IMR-90 (cell line): ENCODE measurements around the gene GRHL3. TPM values are rescaled to one million over a fixed set of nuclear protein-coding genes. Genes with fewer than 3 reads are reported as not detected.
A peak's percentile ranks its signal among the peaks of the same experiment; 100 is the strongest.

ENCODE experiments used
- ATAC-seq: fragments of 200-7000 bp; cut with Tn5 transposase; 2 replicates; pipeline ENCODE4 v1.9.1; 2020; ENCODE audit warnings: low read depth, mild to moderate bottlenecking, moderate library complexity
- BruUV-seq: library from RNA; stranded (reverse); fragments of 400-500 nt; replicated peaks from 2 replicates; lab custom pipeline; 2021; lab: Mats Ljungman, UMichigan
- CTCF ChIA-PET: fragments of 300-600 bp; formaldehyde crosslinking; extraction: SDS; loops from one replicate; lab custom pipeline; 2021; ENCODE audit warnings: antibody characterized with exemption; lab: Yijun Ruan, JAX
- POLR2A ChIA-PET: fragments of 300-600 bp; sonication (Branson Sonifier 250); formaldehyde crosslinking; loops from one replicate; lab custom pipeline; 2022; ENCODE audit warnings: antibody characterized with exemption; ENCODE audit not compliant: unreplicated experiment; lab: Charles Lee
- DNase-seq: peaks from one replicate; pipeline ENCODE4 v3.0.0; 2013
- H2AFZ ChIP-seq: replicated peaks from 2 replicates; pipeline ENCODE3; 2013; ENCODE audit warnings: low read length, mild to moderate bottlenecking; ENCODE audit not compliant: poor library complexity
- H2AK5ac ChIP-seq: 2 replicates; pipeline ENCODE4 v1.6.1; 2013; ENCODE audit warnings: low read depth, low read length, inconsistent platforms
- H2AK9ac ChIP-seq: replicated peaks from 2 replicates; pipeline ENCODE3; 2013; ENCODE audit warnings: mild to moderate bottlenecking, low read depth, low read length, moderate library complexity; ENCODE audit not compliant: poor library complexity
- H2BK120ac ChIP-seq: 2 replicates; pipeline ENCODE4 v1.6.1; 2013; ENCODE audit warnings: low read depth, low read length, inconsistent platforms
- H2BK15ac ChIP-seq: 3 replicates; pipeline ENCODE4 v1.6.1; 2013; ENCODE audit warnings: low read depth, low read length, inconsistent platforms
- H2BK20ac ChIP-seq: 2 replicates; pipeline ENCODE4 v1.6.1; 2013; ENCODE audit warnings: low read depth, mild to moderate bottlenecking, inconsistent platforms, low read length, moderate library complexity
- H2BK5ac ChIP-seq: 2 replicates; pipeline ENCODE4 v1.6.1; 2013; ENCODE audit warnings: mild to moderate bottlenecking, low read depth, low read length, inconsistent platforms; ENCODE audit not compliant: poor library complexity, severe bottlenecking
- H3K14ac ChIP-seq: replicated peaks from 2 replicates; pipeline ENCODE4 v1.6.1; 2013; ENCODE audit warnings: low read depth, low read length, inconsistent platforms
- H3K18ac ChIP-seq: 2 replicates; pipeline ENCODE4 v1.6.1; 2013; ENCODE audit warnings: low read depth, low read length, control low read depth
- H3K23ac ChIP-seq: 2 replicates; pipeline ENCODE4 v1.6.1; 2013; ENCODE audit warnings: low read depth, low read length, inconsistent platforms
- H3K27ac ChIP-seq: 2 replicates; pipeline ENCODE4 v1.5.1; 2013; ENCODE audit warnings: mild to moderate bottlenecking, control low read depth, low read length; ENCODE audit not compliant: insufficient read depth
- H3K27me3 ChIP-seq: 2 replicates; pipeline ENCODE4 v1.6.1; 2013; ENCODE audit warnings: low read length; ENCODE audit not compliant: control insufficient read depth, insufficient read depth
- H3K36me3 ChIP-seq: 2 replicates; pipeline ENCODE4 v1.6.1; 2013; ENCODE audit warnings: low read length, mixed read lengths; ENCODE audit not compliant: control insufficient read depth, insufficient read depth
- H3K4ac ChIP-seq: 2 replicates; pipeline ENCODE4 v1.6.1; 2013; ENCODE audit warnings: low read depth, low read length, inconsistent platforms
- H3K4me1 ChIP-seq: 2 replicates; pipeline ENCODE4 v1.6.1; 2013; ENCODE audit warnings: low read length, mixed read lengths; ENCODE audit not compliant: control insufficient read depth, insufficient read depth
- H3K4me2 ChIP-seq: 2 replicates; pipeline ENCODE4 v1.6.1; 2013; ENCODE audit warnings: low read depth, mild to moderate bottlenecking, control low read depth, low read length, moderate library complexity
- H3K4me3 ChIP-seq: 2 replicates; pipeline ENCODE4 v1.5.1; 2013; ENCODE audit warnings: low read depth, mild to moderate bottlenecking, control low read depth, low read length, moderate library complexity; ENCODE audit not compliant: insufficient read depth
- H3K56ac ChIP-seq: 2 replicates; pipeline ENCODE4 v1.6.1; 2013; ENCODE audit warnings: low read length, inconsistent platforms; ENCODE audit not compliant: insufficient read depth; ENCODE audit errors: extremely low read depth
- H3K79me1 ChIP-seq, 2 experiments: 2 replicates each; pipeline ENCODE4 v1.6.1; 2013; ENCODE audit warnings: low read length in 2 of 2, inconsistent platforms in 1 of 2, low read depth in 1 of 2
- H3K9ac ChIP-seq: 2 replicates; pipeline ENCODE4 v1.6.1; 2013; ENCODE audit warnings: low read depth, low read length, control low read depth
- H3K9me1 ChIP-seq: 2 replicates; pipeline ENCODE4 v1.6.1; 2013; ENCODE audit warnings: low read length, inconsistent platforms; ENCODE audit not compliant: insufficient read depth
- H3K9me3 ChIP-seq: 2 replicates; pipeline ENCODE4 v1.6.1; 2013; ENCODE audit warnings: low read length; ENCODE audit not compliant: control insufficient read depth, insufficient read depth
- H4K20me1 ChIP-seq: 2 replicates; pipeline ENCODE4 v1.6.1; 2013; ENCODE audit warnings: low read length, inconsistent platforms; ENCODE audit not compliant: insufficient read depth
- H4K5ac ChIP-seq: 2 replicates; pipeline ENCODE4 v1.6.1; 2013; ENCODE audit warnings: mild to moderate bottlenecking, low read depth, low read length, control low read depth
- H4K8ac ChIP-seq, 2 experiments: 2 replicates each; pipeline ENCODE4 v1.6.1; 2013; ENCODE audit warnings: low read depth in 2 of 2, low read length in 2 of 2, control low read depth in 1 of 2, inconsistent platforms in 1 of 2
- H4K91ac ChIP-seq: 2 replicates; pipeline ENCODE4 v1.6.1; 2013; ENCODE audit warnings: low read depth, low read length, inconsistent platforms; ENCODE audit not compliant: insufficient read depth
- BHLHE40 ChIP-seq: fragments of 150-350 bp; IDR thresholded peaks from 2 replicates; pipeline ENCODE4 v1.6.1; 2016; ENCODE audit warnings: mild to moderate bottlenecking, low read depth, low read length
- CEBPB ChIP-seq: IDR thresholded peaks from 2 replicates; pipeline ENCODE4 v1.6.1; 2012; ENCODE audit warnings: low read depth, low read length, improper control_type of control experiment
- CHD1 ChIP-seq: IDR thresholded peaks from 2 replicates; pipeline ENCODE4 v1.6.1; 2012; ENCODE audit warnings: low read depth, low read length, improper control_type of control experiment
- FOS ChIP-seq: fragments of 150-350 bp; IDR thresholded peaks from 2 replicates; pipeline ENCODE4 v1.6.1; 2016; ENCODE audit warnings: low read depth, low read length
- MAFK ChIP-seq: IDR thresholded peaks from 2 replicates; pipeline ENCODE4 v1.6.1; 2012; ENCODE audit warnings: low read depth, low read length, improper control_type of control experiment
- MAZ ChIP-seq: IDR thresholded peaks from 2 replicates; pipeline ENCODE4 v1.6.1; 2012; ENCODE audit warnings: low read depth, mild to moderate bottlenecking, low read length, improper control_type of control experiment, moderate library complexity, borderline replicate concordance
- NFE2L2 ChIP-seq: fragments of 150-350 bp; IDR thresholded peaks from 2 replicates; pipeline ENCODE4 v1.6.1; 2016; ENCODE audit warnings: low read depth, mild to moderate bottlenecking, low read length
- POLR2A ChIP-seq: IDR thresholded peaks from 2 replicates; pipeline ENCODE4 v1.6.1; 2012; ENCODE audit warnings: mild to moderate bottlenecking, low read depth, low read length
- RAD21 ChIP-seq: IDR thresholded peaks from 2 replicates; pipeline ENCODE4 v1.6.1; 2012; ENCODE audit warnings: low read length, improper control_type of control experiment
- RCOR1 ChIP-seq: IDR thresholded peaks from 2 replicates; pipeline ENCODE4 v1.6.1; 2012; ENCODE audit warnings: mild to moderate bottlenecking, low read length, improper control_type of control experiment; ENCODE audit not compliant: insufficient replicate concordance
- SMC3 ChIP-seq: fragments of 150-350 bp; IDR thresholded peaks from 2 replicates; pipeline ENCODE4 v1.6.1; 2016; ENCODE audit warnings: low read depth, mild to moderate bottlenecking, antibody characterized with exemption, low read length, moderate library complexity
- WGBS, 2 experiments: methylation state at CpG; one replicate each; pipeline versions ENCODE4 v1.1.5 to v1.1.7; 2013; ENCODE audit warnings: missing lambda C conversion rate in 2 of 2; ENCODE audit not compliant: insufficient read length in 1 of 2; ENCODE audit errors: extremely low coverage in 2 of 2; 5-methylcytosine and 5-hydroxymethylcytosine counted together
- dilution Hi-C: fragments of 300-500 bp; cut with HindIII; formaldehyde crosslinking; loops from one replicate; pipeline ENCODE4 v1.14.3; 2018; ENCODE audit warnings: low sequenced_read_pairs; ENCODE audit not compliant: unreplicated experiment
- in situ Hi-C: fragments of 300-500 bp; cut with MboI; formaldehyde crosslinking; loops from 3 replicates; pipeline ENCODE4 v1.14.3; 2019; ENCODE audit warnings: low sequenced_read_pairs, inconsistent platforms, mixed read lengths
- intact Hi-C: fragments of 100-400 bp; cut with micrococcal nuclease; formaldehyde crosslinking; loops from 2 replicates; pipeline ENCODE4 v1.10.0; 2022
- polyA plus RNA-seq, 3 experiments: library from polyadenylated mRNA; depleted of rRNA; stranded (reverse); fragments of >200 nt; gene quantifications; 2 replicates each; pipeline ENCODE4 v1.2.3, GENCODE V29; 2012; ENCODE audit warnings: low replicate concordance in 1 of 3
- total RNA-seq: library from RNA; depleted of rRNA; stranded (reverse); fragments of >200 nt; gene quantifications from 2 replicates; pipeline ENCODE4 v1.2.3, GENCODE V29; 2012
- TF ChIP-seq, protein P1 (sequence below): fragments of 150-350 bp; IDR thresholded peaks from 2 replicates; pipeline ENCODE4 v1.6.1; 2016; ENCODE audit warnings: low read depth, mild to moderate bottlenecking, low read length, moderate library complexity, borderline replicate concordance
- TF ChIP-seq, protein P2 (sequence below): fragments of 150-350 bp; IDR thresholded peaks from 2 replicates; pipeline ENCODE4 v1.6.1; 2017; ENCODE audit warnings: mild to moderate bottlenecking, antibody characterized with exemption, low read length, low read depth

Gene GRHL3
- total and polyA plus RNA-seq, 2 of the 4 experiments (the other 2 are of a cell fraction): not detected

DNA sequence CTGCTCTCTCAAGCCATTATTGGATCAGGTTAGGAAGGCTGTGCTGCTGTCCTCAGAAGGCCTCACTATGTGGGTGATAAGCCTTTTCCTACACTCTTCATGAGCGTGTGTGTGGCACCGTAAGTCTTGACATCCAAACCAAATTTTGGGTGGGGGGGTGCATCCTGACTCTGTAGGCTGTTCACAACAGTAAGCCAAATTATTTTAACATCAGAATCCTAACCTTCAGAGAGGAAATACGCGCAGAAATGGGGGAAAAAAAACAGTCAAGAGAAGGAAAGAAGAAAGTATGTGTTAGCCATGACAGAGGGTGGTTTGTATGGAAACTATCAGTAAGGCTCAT is 73.4 kb downstream of the GRHL3 start:
- H2AFZ ChIP-seq: peak overlapping the region; percentile 60
- H2AK5ac ChIP-seq: no peak overlapping the region
- TF ChIP-seq, protein P1, sequence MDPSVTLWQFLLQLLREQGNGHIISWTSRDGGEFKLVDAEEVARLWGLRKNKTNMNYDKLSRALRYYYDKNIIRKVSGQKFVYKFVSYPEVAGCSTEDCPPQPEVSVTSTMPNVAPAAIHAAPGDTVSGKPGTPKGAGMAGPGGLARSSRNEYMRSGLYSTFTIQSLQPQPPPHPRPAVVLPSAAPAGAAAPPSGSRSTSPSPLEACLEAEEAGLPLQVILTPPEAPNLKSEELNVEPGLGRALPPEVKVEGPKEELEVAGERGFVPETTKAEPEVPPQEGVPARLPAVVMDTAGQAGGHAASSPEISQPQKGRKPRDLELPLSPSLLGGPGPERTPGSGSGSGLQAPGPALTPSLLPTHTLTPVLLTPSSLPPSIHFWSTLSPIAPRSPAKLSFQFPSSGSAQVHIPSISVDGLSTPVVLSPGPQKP: no peak
- TF ChIP-seq RCOR1 (no peak), CHD1 (no peak), BHLHE40 (no peak), MAFK (no peak), NFE2L2 (no peak), SMC3 (no peak), FOS (no peak), CEBPB (no peak), MAZ (no peak), POLR2A (no peak), RAD21 (no peak)
- TF ChIP-seq, protein P2, sequence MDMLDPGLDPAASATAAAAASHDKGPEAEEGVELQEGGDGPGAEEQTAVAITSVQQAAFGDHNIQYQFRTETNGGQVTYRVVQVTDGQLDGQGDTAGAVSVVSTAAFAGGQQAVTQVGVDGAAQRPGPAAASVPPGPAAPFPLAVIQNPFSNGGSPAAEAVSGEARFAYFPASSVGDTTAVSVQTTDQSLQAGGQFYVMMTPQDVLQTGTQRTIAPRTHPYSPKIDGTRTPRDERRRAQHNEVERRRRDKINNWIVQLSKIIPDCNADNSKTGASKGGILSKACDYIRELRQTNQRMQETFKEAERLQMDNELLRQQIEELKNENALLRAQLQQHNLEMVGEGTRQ: no peak
- no peak overlapping the region for H3K18ac ChIP-seq
- no peak overlapping the region for H2BK5ac ChIP-seq
- peak overlapping the region; percentile 50; the same call in 1 of the 2 replicates for H3K4ac ChIP-seq
- no peak overlapping the region for H3K56ac ChIP-seq
- peak overlapping the region; percentile 81 for H2AK9ac ChIP-seq
- ChIA-PET CTCF (interaction anchor here (0.6 to 5.2 kb wide), 12 partner anchors 8 to 347 kb away, joined by 3 to 170 read pairs (median 4); partner anchors contain the start of genes NIPAL3 and STPG1), POLR2A (no interaction called here)
- ATAC-seq (no peak), DNase-seq (no peak)
- no peak overlapping the region for H3K27ac ChIP-seq
- H2BK15ac ChIP-seq: peak overlapping the region; percentile 12; the same call in 1 of the 3 replicates
- no peaks in the 10 kb centered on the region for H3K36me3 ChIP-seq
- 0 out of 2 replicates have a peak, but pooled peaks cover 3% of the 10 kb centered on the region for H3K9me1 ChIP-seq
- no peaks in the 10 kb centered on the region for H3K27me3 ChIP-seq
- H3K79me1 ChIP-seq: peaks cover 0 to 22% of the 10 kb centered on the region in 2 experiments; a peak in 1 of 4 replicates
- H4K20me1 ChIP-seq: no peaks in the 10 kb centered on the region
- no peak overlapping the region for H4K8ac ChIP-seq
- H3K4me1 ChIP-seq: peaks cover 6% of the 10 kb centered on the region
- in situ Hi-C loops (loop anchor here (5.0 to 10.0 kb wide), 2 partner anchors 190 to 242 kb away; no protein-coding TSS in a partner anchor), intact Hi-C loops (loop anchor here (10.0 kb wide), 1 partner anchor 192 kb away; no protein-coding TSS in a partner anchor), dilution Hi-C loops (no loop called here)
- peak overlapping the region; percentile 48 for H2BK20ac ChIP-seq
- BruUV-seq: no TSS peak
- peak overlapping the region; percentile 59; the same call in 1 of the 2 replicates for H2BK120ac ChIP-seq
- no peak overlapping the region for H4K91ac ChIP-seq
- H3K4me3 ChIP-seq: no peak overlapping the region
- H3K4me2 ChIP-seq: no peak overlapping the region
- no peak overlapping the region for H3K14ac ChIP-seq
- H4K5ac ChIP-seq: no peak overlapping the region
- no peak overlapping the region for H3K9ac ChIP-seq
- WGBS, 2 experiments: no CpG with 5 or more reads among the region's 4 CpGs
- no peaks in the 10 kb centered on the region for H3K9me3 ChIP-seq
- no peak overlapping the region for H3K23ac ChIP-seq
